K562 (cell line): ENCODE data around the gene SCARF1. TPM values are rescaled to one million over a fixed set of nuclear protein-coding genes. Genes with fewer than 3 reads are reported as not detected.

Experiments used
- HNRNPLL ChIP-seq: fragments of 200-400 bp; formaldehyde crosslinking; IDR thresholded peaks from 2 replicates; pipeline ENCODE4 v1.6.1; 2017; ENCODE audit warnings: low read length, low read depth, mild to moderate bottlenecking; ENCODE audit not compliant: poor library complexity, severe bottlenecking
- POLR3A ChIP-seq: IDR thresholded peaks from 2 replicates; pipeline ENCODE4 v1.6.1; 2011; ENCODE audit warnings: borderline replicate concordance, mild to moderate bottlenecking, moderate library complexity; ENCODE audit not compliant: insufficient read length, insufficient read depth; ENCODE audit errors: extremely low read depth
- RHOXF2B ChIP-seq: fragments of 250-450 bp; sonication (Bioruptor Pico); conservative IDR thresholded peaks from 2 replicates; pipeline ENCODE4 v1.5.1; 2021
- SP2 ChIP-seq: IDR thresholded peaks from 2 replicates; pipeline ENCODE4 v1.6.1; 2011; ENCODE audit warnings: mild to moderate bottlenecking, low read depth, low read length, moderate library complexity; ENCODE audit not compliant: poor library complexity, severe bottlenecking; ENCODE audit errors: extremely low read depth
- TFE3 ChIP-seq: fragments of 450-650 bp; formaldehyde crosslinking; IDR thresholded peaks from 2 replicates; pipeline ENCODE4 v1.4.0; 2020; ENCODE audit warnings: mild to moderate bottlenecking, mixed read lengths
- TOE1 ChIP-seq, 2 experiments: fragments of 450-650 bp in 1 of 2; sonication (generic) in 1 of 2; formaldehyde crosslinking in 1 of 2; IDR thresholded peaks; 2 replicates each; pipeline versions ENCODE4 v1.7.1 to v1.8.0; 2016 to 2022; ENCODE audit warnings: borderline replicate concordance in 2 of 2, mild to moderate bottlenecking in 2 of 2, antibody characterized with exemption in 1 of 2, inconsistent platforms in 1 of 2, low read depth in 1 of 2, missing genetic modification reagents in 1 of 2, moderate library complexity in 1 of 2
- ZNF79 ChIP-seq: fragments of 250-450 bp; sonication (Bioruptor Pico); IDR thresholded peaks from 2 replicates; pipeline ENCODE4 v1.4.0; 2020; ENCODE audit warnings: low read depth, mild to moderate bottlenecking, moderate library complexity
- polyA plus RNA-seq, 8 experiments: library from polyadenylated mRNA; depleted of rRNA in 4 of 8; stranded (reverse) in 5 of 8; unstranded in 3 of 8; fragments of >200 nt; fragmentation: Nextera tagmentation in 2 of 8; fragmentation: Illumina TruSeq in 1 of 8; extraction: Ambion mirVana in 2 of 8; extraction: Trizol in 1 of 8; gene quantifications; 2 replicates each; pipeline versions ENCODE4 v1.2.1 to v1.2.3, GENCODE V29; 2011 to 2014; ENCODE audit warnings: inconsistent platforms in 1 of 8, missing spikeins in 1 of 8
- total RNA-seq, 7 experiments: library from RNA; depleted of rRNA in 6 of 7; stranded (reverse); fragments of >200 nt in 6 of 7; fragmentation: Illumina TruSeq in 2 of 7; extraction: Trizol in 2 of 7; gene quantifications; 2 replicates each; pipeline versions ENCODE4 v1.2.1 to v1.2.3, GENCODE V29; 2011 to 2021; ENCODE audit warnings: low replicate concordance in 1 of 7
- TF ChIP-seq, protein P1 (sequence below): fragments of 450-650 bp; IDR thresholded peaks from 2 replicates; pipeline ENCODE4 v1.6.1; 2016; ENCODE audit warnings: mild to moderate bottlenecking, moderate library complexity
- TF ChIP-seq, protein P2 (sequence below): fragments of 250-450 bp; sonication (Bioruptor Pico); IDR thresholded peaks from 2 replicates; pipeline ENCODE4 v1.5.0; 2020; ENCODE audit warnings: mild to moderate bottlenecking

The SCARF1 gene
- total and polyA plus RNA-seq, 9 of the 15 experiments (the other 6 are each of a cell fraction or from before 2014, with no cell fraction given), result 0.04 to 2.1 (median 0.63) TPM

DNA sequence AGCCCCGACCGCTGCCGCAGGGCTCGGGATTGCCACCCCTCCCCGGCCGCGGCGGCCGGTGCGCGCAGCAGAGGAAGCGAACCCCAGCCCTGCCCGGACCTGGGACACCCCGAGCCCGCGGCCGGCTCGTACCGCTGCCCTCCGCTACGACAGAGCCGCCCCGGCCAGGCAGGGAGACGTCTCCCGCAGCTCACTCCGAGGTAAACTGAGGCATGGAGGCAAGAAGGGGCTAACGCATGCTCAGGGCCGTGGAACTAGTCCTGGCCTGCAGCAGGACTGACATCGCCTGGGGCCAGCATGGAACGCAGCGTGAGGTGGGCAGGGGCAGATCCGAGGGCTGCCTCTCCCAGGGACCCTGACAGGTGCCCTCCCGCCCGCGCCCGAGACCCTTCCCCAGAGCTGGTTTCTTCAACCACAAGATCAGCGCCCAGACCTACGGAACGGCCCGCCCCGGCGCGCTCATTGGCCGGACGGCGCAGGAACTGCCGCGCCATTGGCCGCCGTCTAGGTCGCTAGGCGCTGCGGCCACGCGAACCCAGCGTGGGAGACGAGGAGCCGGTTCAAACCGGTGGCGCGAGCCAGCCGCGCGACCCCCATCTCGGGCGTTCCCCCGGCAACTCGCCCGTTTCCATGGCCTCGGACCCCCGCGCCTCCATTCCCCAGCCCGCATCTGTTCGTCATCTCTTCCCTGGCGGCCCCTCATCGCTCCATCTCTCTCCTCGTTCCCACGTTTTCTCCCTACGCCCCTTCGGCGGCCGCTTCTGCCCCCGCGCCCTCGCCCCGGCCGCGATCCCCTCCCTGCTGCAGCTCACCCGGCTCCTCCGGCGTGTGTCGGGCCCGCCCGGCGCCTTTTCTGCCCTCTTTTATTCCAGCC, 17.3 kb downstream of the SCARF1 start, which contains the start of gene SLC43A2 (continued):
- TF ChIP-seq, protein P1, sequence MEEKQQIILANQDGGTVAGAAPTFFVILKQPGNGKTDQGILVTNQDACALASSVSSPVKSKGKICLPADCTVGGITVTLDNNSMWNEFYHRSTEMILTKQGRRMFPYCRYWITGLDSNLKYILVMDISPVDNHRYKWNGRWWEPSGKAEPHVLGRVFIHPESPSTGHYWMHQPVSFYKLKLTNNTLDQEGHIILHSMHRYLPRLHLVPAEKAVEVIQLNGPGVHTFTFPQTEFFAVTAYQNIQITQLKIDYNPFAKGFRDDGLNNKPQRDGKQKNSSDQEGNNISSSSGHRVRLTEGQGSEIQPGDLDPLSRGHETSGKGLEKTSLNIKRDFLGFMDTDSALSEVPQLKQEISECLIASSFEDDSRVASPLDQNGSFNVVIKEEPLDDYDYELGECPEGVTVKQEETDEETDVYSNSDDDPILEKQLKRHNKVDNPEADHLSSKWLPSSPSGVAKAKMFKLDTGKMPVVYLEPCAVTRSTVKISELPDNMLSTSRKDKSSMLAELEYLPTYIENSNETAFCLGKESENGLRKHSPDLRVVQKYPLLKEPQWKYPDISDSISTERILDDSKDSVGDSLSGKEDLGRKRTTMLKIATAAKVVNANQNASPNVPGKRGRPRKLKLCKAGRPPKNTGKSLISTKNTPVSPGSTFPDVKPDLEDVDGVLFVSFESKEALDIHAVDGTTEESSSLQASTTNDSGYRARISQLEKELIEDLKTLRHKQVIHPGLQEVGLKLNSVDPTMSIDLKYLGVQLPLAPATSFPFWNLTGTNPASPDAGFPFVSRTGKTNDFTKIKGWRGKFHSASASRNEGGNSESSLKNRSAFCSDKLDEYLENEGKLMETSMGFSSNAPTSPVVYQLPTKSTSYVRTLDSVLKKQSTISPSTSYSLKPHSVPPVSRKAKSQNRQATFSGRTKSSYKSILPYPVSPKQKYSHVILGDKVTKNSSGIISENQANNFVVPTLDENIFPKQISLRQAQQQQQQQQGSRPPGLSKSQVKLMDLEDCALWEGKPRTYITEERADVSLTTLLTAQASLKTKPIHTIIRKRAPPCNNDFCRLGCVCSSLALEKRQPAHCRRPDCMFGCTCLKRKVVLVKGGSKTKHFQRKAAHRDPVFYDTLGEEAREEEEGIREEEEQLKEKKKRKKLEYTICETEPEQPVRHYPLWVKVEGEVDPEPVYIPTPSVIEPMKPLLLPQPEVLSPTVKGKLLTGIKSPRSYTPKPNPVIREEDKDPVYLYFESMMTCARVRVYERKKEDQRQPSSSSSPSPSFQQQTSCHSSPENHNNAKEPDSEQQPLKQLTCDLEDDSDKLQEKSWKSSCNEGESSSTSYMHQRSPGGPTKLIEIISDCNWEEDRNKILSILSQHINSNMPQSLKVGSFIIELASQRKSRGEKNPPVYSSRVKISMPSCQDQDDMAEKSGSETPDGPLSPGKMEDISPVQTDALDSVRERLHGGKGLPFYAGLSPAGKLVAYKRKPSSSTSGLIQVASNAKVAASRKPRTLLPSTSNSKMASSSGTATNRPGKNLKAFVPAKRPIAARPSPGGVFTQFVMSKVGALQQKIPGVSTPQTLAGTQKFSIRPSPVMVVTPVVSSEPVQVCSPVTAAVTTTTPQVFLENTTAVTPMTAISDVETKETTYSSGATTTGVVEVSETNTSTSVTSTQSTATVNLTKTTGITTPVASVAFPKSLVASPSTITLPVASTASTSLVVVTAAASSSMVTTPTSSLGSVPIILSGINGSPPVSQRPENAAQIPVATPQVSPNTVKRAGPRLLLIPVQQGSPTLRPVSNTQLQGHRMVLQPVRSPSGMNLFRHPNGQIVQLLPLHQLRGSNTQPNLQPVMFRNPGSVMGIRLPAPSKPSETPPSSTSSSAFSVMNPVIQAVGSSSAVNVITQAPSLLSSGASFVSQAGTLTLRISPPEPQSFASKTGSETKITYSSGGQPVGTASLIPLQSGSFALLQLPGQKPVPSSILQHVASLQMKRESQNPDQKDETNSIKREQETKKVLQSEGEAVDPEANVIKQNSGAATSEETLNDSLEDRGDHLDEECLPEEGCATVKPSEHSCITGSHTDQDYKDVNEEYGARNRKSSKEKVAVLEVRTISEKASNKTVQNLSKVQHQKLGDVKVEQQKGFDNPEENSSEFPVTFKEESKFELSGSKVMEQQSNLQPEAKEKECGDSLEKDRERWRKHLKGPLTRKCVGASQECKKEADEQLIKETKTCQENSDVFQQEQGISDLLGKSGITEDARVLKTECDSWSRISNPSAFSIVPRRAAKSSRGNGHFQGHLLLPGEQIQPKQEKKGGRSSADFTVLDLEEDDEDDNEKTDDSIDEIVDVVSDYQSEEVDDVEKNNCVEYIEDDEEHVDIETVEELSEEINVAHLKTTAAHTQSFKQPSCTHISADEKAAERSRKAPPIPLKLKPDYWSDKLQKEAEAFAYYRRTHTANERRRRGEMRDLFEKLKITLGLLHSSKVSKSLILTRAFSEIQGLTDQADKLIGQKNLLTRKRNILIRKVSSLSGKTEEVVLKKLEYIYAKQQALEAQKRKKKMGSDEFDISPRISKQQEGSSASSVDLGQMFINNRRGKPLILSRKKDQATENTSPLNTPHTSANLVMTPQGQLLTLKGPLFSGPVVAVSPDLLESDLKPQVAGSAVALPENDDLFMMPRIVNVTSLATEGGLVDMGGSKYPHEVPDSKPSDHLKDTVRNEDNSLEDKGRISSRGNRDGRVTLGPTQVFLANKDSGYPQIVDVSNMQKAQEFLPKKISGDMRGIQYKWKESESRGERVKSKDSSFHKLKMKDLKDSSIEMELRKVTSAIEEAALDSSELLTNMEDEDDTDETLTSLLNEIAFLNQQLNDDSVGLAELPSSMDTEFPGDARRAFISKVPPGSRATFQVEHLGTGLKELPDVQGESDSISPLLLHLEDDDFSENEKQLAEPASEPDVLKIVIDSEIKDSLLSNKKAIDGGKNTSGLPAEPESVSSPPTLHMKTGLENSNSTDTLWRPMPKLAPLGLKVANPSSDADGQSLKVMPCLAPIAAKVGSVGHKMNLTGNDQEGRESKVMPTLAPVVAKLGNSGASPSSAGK, result peak; percentile 83
- TF ChIP-seq, protein P2, sequence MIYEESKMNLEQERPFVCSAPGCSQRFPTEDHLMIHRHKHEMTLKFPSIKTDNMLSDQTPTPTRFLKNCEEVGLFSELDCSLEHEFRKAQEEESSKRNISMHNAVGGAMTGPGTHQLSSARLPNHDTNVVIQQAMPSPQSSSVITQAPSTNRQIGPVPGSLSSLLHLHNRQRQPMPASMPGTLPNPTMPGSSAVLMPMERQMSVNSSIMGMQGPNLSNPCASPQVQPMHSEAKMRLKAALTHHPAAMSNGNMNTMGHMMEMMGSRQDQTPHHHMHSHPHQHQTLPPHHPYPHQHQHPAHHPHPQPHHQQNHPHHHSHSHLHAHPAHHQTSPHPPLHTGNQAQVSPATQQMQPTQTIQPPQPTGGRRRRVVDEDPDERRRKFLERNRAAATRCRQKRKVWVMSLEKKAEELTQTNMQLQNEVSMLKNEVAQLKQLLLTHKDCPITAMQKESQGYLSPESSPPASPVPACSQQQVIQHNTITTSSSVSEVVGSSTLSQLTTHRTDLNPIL (CRISPR knock-in tag), result no peak
- TF ChIP-seq RHOXF2B (CRISPR knock-in tag) (no peak), TOE1 (IDR thresholded peaks at IDR 0.05; ENCODE audit: borderline replicate concordance) (no peak), TOE1 (CRISPR knock-in tag; IDR thresholded peaks at IDR 0.05; ENCODE audit: borderline replicate concordance, low read depth) (no peak), ZNF79 (CRISPR knock-in tag) (no peak), HNRNPLL (peak; percentile 10), TFE3 (CRISPR knock-in tag) (no peak), SP2 (peak; percentile 29), POLR3A (no peak)
